Measurements from ENCODE around the gene INTS3. TPM values are rescaled to one million over a fixed set of nuclear protein-coding genes. Genes with fewer than 3 reads are reported as not detected.
A peak's percentile ranks its signal among the peaks of the same experiment; 100 is the strongest.

INTS3 gene
- total RNA-seq, 1 experiment from 2014 or later: 56.7 TPM

DNA sequence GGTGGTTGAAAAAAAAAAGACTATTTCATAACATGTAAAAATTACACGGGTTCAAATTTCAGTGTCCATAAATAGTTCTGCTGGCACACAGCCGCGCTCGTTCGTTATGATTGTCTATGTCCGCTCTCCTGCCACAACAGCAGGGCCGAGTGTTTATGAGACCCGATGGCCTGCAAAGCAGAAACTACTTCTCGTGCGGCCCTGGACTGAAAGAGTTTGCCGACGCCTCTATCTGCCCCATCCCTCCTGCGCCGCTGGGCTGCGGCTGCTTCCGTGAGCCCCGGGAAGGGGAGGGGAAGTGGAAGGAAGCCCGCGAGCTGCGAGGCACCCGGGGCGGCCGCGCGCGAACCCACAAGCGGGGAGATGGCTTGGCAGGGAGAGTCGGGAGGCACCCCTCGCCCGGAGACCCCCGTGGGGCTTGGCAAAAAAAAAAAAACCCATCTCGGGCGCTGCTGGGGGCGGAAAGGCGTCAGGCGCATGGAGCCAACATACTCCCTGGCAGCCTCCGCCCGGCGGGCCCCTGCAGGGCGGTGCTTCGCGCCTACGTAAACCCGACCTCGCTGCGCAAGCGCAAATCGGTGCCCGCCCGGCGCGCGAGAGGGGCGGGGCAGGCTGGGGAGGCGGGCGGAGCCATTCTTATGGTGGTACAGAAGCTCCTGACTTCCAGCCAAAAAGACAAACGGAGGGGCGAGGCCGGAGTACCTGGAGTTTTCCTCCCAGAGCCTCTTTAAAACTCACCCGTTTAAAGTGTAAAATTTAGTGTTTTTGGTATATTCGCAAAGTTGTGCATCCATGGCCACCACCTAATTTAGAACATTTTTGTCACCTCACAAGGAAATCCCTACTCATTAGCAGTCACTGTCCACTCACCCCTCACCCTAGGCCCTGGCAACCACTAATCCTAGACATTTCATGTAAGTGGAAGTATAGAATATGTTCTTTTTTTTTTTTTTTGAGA is 55.7 kb downstream of the INTS3 start:
- intact Hi-C loops (cut with micrococcal nuclease; ENCODE audit: unreplicated experiment): loop anchor here (5.0 kb wide), 1 partner anchor 204 kb away; the partner anchor contains the start of gene RAB13
- CTCF ChIA-PET: interaction anchor here (0.6 kb wide), 1 partner anchor 24 kb away, joined by 3 read pairs; no protein-coding TSS in a partner anchor
- TSS peak; percentile 99 for BruUV-seq (replicated peaks)
- no peaks in the 10 kb centered on the region for H3K9me3 ChIP-seq (ENCODE audit: low read depth, low read length, poor library complexity, severe bottlenecking)
- TF ChIP-seq, protein P1, sequence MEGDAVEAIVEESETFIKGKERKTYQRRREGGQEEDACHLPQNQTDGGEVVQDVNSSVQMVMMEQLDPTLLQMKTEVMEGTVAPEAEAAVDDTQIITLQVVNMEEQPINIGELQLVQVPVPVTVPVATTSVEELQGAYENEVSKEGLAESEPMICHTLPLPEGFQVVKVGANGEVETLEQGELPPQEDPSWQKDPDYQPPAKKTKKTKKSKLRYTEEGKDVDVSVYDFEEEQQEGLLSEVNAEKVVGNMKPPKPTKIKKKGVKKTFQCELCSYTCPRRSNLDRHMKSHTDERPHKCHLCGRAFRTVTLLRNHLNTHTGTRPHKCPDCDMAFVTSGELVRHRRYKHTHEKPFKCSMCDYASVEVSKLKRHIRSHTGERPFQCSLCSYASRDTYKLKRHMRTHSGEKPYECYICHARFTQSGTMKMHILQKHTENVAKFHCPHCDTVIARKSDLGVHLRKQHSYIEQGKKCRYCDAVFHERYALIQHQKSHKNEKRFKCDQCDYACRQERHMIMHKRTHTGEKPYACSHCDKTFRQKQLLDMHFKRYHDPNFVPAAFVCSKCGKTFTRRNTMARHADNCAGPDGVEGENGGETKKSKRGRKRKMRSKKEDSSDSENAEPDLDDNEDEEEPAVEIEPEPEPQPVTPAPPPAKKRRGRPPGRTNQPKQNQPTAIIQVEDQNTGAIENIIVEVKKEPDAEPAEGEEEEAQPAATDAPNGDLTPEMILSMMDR (conservative IDR thresholded peaks at IDR 0.05; ENCODE audit: low read depth, low read length): no peak
- no peak for TF ChIP-seq EZH2 (IDR thresholded peaks at IDR 0.05; ENCODE audit: borderline replicate concordance, low read depth, low read length, poor library complexity, severe bottlenecking)
- DNase-seq (ENCODE audit: low spot score): peak; percentile 95
- no peaks in the 10 kb centered on the region for H3K36me3 ChIP-seq (ENCODE audit: insufficient read depth, low read length, poor library complexity, severe bottlenecking)
- H3K27me3 ChIP-seq (replicated peaks; ENCODE audit: insufficient read depth, low read depth, low read length, poor library complexity): no peaks in the 10 kb centered on the region
- peak overlapping the region; percentile 59 for H3K4me3 ChIP-seq (ENCODE audit: low read depth, low read length, poor library complexity, severe bottlenecking)
- POLR2A ChIA-PET (ENCODE audit: low non-redundant PET): no interaction called here
- peaks cover 6% of the 10 kb centered on the region for H3K4me1 ChIP-seq (ENCODE audit: insufficient read depth, low read length, poor library complexity, severe bottlenecking)
- peak overlapping the region; percentile 85 for H3K27ac ChIP-seq (ENCODE audit: low read depth, low read length, poor library complexity, severe bottlenecking)

GRCh38 chr1:153786038-153786790 is 58.4 kb downstream of the INTS3 start:
- Histone ChIP-seq H3K36me3 (ENCODE audit: insufficient read depth, low read length, poor library complexity, severe bottlenecking) (no peaks in the 10 kb centered on the region), H3K27ac (ENCODE audit: low read depth, low read length, poor library complexity, severe bottlenecking) (no peak overlapping the region), H3K4me3 (ENCODE audit: low read depth, low read length, poor library complexity, severe bottlenecking) (no peak overlapping the region), H3K27me3 (replicated peaks; ENCODE audit: insufficient read depth, low read depth, low read length, poor library complexity) (no peaks in the 10 kb centered on the region), H3K9me3 (ENCODE audit: low read depth, low read length, poor library complexity, severe bottlenecking) (no peaks in the 10 kb centered on the region), H3K4me1 (ENCODE audit: insufficient read depth, low read length, poor library complexity, severe bottlenecking) (peaks cover 6% of the 10 kb centered on the region)
- TF ChIP-seq, protein P1 (conservative IDR thresholded peaks at IDR 0.05; ENCODE audit: low read depth, low read length): no peak
- no peak for TF ChIP-seq EZH2 (IDR thresholded peaks at IDR 0.05; ENCODE audit: borderline replicate concordance, low read depth, low read length, poor library complexity, severe bottlenecking)
- intact Hi-C loops (cut with micrococcal nuclease; ENCODE audit: unreplicated experiment): no loop called here
- no peak for DNase-seq (ENCODE audit: low spot score)
- ChIA-PET CTCF (interaction anchor here (0.6 kb wide), 2 partner anchors 81 to 243 kb away, joined by 6 to 8 read pairs; no protein-coding TSS in a partner anchor), POLR2A (ENCODE audit: low non-redundant PET) (no interaction called here)
- no TSS peak for BruUV-seq (replicated peaks)

DNA sequence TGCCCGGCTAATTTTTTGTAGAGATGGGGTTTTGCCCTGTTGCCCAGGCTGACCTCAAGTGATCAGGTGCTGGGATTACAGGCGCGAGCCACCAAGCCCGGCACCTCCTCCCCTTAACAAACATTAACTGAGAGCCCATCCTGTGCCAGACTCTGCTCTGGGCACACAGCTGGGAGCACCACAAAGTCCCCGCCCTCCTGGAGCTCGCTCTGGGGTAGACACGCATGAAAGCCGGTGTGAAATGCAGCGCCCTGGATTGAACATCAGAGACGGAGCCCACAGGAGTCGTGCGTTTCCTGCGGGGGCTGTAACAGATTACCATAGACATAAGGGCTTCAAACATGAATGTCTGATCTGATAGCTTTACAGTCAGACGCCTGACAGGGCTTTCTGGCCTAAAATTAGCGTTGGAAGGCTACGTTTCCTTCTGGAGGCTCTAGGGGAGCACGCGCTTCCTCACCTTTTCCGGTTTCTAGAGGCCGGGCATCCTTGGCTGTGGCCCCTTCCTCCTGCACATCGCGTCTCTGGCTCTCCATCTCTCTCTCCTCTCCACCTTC is 61.7 kb downstream of the INTS3 start:
- Histone ChIP-seq H3K27ac (ENCODE audit: low read depth, low read length, poor library complexity, severe bottlenecking) (no peak overlapping the region), H3K27me3 (replicated peaks; ENCODE audit: insufficient read depth, low read depth, low read length, poor library complexity) (no peaks in the 10 kb centered on the region), H3K4me1 (ENCODE audit: insufficient read depth, low read length, poor library complexity, severe bottlenecking) (no peaks in the 10 kb centered on the region), H3K4me3 (ENCODE audit: low read depth, low read length, poor library complexity, severe bottlenecking) (no peak overlapping the region), H3K36me3 (ENCODE audit: insufficient read depth, low read length, poor library complexity, severe bottlenecking) (no peaks in the 10 kb centered on the region), H3K9me3 (ENCODE audit: low read depth, low read length, poor library complexity, severe bottlenecking) (no peaks in the 10 kb centered on the region)
- ChIA-PET POLR2A (ENCODE audit: low non-redundant PET) (interaction anchor here (0.6 kb wide), 1 partner anchor 1749 kb away, joined by 3 read pairs; no protein-coding TSS in a partner anchor), CTCF (interaction anchor here (0.6 kb wide), 1 partner anchor 111 kb away, joined by 3 read pairs; no protein-coding TSS in a partner anchor)
- no peak for DNase-seq (ENCODE audit: low spot score)
- intact Hi-C loops (cut with micrococcal nuclease; ENCODE audit: unreplicated experiment): no loop called here
- TF ChIP-seq, protein P1 (conservative IDR thresholded peaks at IDR 0.05; ENCODE audit: low read depth, low read length): no peak
- TF ChIP-seq EZH2 (IDR thresholded peaks at IDR 0.05; ENCODE audit: borderline replicate concordance, low read depth, low read length, poor library complexity, severe bottlenecking): no peak
- no TSS peak for BruUV-seq (replicated peaks)

Measured in A673 (cell line).